ENCODE results near the gene NCAPH2.

Gene NCAPH2

DNA sequence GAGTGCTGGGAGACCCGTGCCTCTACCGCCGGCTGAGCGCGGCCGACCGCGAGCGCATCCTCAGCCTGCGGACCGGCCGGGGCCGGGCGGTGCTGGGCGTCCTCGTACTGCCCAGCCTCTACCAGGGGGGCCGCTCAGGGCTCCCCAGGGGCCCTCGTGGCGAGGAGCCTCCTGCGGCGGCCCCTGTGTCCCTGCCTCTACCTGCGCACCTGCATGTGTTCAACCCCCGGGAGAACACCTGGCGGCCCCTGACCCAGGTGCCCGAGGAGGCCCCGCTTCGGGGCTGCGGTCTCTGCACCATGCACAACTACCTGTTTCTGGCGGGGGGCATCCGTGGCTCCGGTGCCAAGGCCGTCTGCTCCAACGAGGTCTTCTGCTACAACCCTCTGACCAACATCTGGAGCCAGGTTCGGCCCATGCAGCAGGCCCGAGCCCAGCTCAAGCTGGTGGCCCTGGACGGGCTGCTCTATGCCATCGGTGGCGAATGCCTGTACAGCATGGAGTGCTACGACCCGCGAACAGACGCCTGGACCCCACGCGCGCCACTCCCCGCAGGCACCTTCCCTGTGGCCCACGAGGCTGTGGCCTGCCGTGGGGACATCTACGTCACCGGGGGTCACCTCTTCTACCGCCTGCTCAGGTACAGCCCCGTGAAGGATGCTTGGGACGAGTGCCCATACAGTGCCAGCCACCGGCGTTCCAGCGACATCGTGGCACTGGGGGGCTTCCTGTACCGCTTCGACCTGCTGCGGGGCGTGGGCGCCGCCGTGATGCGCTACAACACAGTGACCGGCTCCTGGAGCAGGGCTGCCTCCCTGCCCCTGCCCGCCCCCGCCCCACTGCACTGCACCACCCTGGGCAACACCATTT lies 41.1 kb downstream of the NCAPH2 start:
- in situ Hi-C loops (cut with HindIII; ENCODE audit: low sequenced_read_pairs), result no loop called here
- DNase-seq (ENCODE audit: low read depth), result no peak
- H3K4me3 ChIP-seq (ENCODE audit: low read depth, low read length), result no peak overlapping the region

DNA sequence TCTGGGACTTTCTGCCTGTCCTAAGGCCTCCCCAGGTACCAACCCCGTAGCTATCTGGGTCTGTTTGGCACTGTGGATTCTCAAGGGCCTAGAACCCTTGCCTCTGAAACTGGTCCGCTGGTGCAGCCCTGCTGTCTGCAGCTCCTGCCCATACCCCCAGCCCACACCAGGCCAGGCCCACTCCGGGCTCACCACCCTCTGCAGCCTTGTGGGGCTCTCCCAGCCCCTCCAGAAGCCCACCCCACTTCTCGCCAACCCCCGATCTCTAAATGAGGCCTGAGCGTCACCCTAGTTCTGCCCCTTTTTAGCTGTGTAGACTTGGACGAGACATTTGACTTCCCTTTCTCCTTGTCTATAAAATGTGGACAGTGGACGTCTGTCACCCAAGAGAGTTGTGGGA lies 42.4 kb downstream of the NCAPH2 start:
- TF ChIP-seq, protein P1, sequence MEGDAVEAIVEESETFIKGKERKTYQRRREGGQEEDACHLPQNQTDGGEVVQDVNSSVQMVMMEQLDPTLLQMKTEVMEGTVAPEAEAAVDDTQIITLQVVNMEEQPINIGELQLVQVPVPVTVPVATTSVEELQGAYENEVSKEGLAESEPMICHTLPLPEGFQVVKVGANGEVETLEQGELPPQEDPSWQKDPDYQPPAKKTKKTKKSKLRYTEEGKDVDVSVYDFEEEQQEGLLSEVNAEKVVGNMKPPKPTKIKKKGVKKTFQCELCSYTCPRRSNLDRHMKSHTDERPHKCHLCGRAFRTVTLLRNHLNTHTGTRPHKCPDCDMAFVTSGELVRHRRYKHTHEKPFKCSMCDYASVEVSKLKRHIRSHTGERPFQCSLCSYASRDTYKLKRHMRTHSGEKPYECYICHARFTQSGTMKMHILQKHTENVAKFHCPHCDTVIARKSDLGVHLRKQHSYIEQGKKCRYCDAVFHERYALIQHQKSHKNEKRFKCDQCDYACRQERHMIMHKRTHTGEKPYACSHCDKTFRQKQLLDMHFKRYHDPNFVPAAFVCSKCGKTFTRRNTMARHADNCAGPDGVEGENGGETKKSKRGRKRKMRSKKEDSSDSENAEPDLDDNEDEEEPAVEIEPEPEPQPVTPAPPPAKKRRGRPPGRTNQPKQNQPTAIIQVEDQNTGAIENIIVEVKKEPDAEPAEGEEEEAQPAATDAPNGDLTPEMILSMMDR (IDR thresholded peaks at IDR 0.05; ENCODE audit: low read depth, low read length, missing control alignments), result no peak
- in situ Hi-C loops (cut with HindIII; ENCODE audit: low sequenced_read_pairs), result no loop called here
- DNase-seq (ENCODE audit: low read depth), result no peak
- no peak overlapping the region for H3K4me3 ChIP-seq (ENCODE audit: low read depth, low read length)

More for the DNA sequence above, 41.1 kb downstream of the NCAPH2 start:
- TF ChIP-seq, protein P1 (IDR thresholded peaks at IDR 0.05; ENCODE audit: low read depth, low read length, missing control alignments), result no peak

DNA sequence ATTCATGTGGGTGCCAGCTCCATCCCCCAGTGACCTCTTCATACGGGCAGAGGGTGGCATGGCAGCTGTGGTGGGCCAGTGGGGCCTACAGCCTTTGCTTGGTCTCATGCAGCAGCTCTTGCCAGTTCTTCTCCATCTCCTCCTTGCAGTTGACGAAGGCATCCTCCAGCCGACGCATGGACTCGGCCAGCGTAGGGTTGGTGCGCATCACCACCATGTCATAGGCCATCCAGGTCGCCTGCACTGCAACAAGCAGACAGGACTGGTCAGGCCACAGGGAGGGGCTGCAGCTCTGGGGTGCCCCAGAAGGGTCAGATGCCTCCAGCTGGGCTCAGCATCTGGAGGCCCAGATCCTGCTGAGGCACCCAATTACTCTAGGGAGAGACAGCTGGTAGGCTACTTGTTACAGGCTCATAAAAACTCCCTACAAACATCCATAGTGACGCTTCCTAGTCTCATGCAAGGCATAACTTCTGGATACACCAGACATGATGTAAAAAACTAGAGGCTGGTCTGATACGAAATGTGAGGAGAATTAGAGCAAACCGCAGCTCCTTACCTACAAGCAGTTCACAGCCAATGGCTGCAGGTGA lies 43.2 kb downstream of the NCAPH2 start:
- in situ Hi-C loops (cut with HindIII; ENCODE audit: low sequenced_read_pairs), result no loop called here

DNA sequence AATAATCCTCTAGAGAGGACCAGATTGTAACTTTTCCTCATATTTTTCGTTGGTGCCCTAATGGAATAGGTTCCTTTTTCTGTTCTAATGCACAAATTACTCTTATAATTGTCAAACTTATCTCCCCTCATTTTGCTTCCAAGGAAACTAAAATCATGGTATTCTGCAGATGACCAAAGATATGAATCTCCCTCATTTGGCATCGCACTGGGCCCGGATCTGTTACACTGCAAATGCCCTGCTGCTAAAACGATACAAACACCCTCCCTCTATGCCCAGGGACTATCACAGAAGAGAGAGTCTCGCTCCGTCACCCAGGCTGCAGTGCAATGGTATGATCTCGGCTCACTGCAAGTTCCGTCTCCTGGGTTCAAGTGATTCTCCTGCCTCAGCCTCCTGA lies 45.3 kb downstream of the NCAPH2 start:
- in situ Hi-C loops (cut with HindIII; ENCODE audit: low sequenced_read_pairs), result no loop called here
- H3K4me3 ChIP-seq (ENCODE audit: low read depth, low read length), result no peak overlapping the region
- DNase-seq (ENCODE audit: low read depth), result no peak
- TF ChIP-seq, protein P1 (IDR thresholded peaks at IDR 0.05; ENCODE audit: low read depth, low read length, missing control alignments), result no peak

More for the DNA sequence above, 43.2 kb downstream of the NCAPH2 start:
- no peak overlapping the region for H3K4me3 ChIP-seq (ENCODE audit: low read depth, low read length)
- DNase-seq (ENCODE audit: low read depth), result no peak
- TF ChIP-seq, protein P1 (IDR thresholded peaks at IDR 0.05; ENCODE audit: low read depth, low read length, missing control alignments), result no peak

DNA sequence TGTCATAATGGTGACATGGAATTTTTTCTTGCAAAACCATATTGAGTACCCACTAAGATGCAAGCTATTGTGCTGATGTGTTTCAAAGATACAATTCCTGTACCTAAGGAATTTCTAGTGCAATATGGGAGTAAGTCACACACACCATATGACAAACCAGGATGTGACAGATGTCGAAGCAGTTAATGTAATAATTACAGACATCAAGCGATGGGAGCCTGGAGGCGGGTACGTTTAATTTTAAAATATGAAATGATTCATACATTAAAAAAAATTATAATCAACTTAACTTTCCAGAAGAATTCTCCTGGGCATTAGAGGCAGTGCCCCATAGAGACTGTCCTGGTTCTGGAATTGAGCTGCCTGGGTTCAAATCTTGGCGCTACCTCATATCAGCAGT lies 48.7 kb downstream of the NCAPH2 start:
- no peak overlapping the region for H3K4me3 ChIP-seq (ENCODE audit: low read depth, low read length)
- in situ Hi-C loops (cut with HindIII; ENCODE audit: low sequenced_read_pairs), result no loop called here
- TF ChIP-seq, protein P1 (IDR thresholded peaks at IDR 0.05; ENCODE audit: low read depth, low read length, missing control alignments), result no peak
- DNase-seq (ENCODE audit: low read depth), result no peak

- in situ Hi-C loops (cut with HindIII; ENCODE audit: low sequenced_read_pairs), result no loop called here
- no peak for DNase-seq (ENCODE audit: low read depth)
- TF ChIP-seq, protein P1 (IDR thresholded peaks at IDR 0.05; ENCODE audit: low read depth, low read length, missing control alignments), result no peak
- H3K4me3 ChIP-seq (ENCODE audit: low read depth, low read length), result no peak overlapping the region
Measured at GRCh38 chr22:50560034-50560433, 52.0 kb downstream of the NCAPH2 start.
